Neural progenitor cell (in vitro differentiated cells): ENCODE results near the gene IGSF3. TPM values are rescaled to one million over a fixed set of nuclear protein-coding genes. Genes with fewer than 3 reads are reported as not detected.

Source experiments
- DNase-seq: peaks from one replicate; pipeline ENCODE4 v3.0.0-alpha.2; 2016; ENCODE audit warnings: low spot score
- H2AFZ ChIP-seq: fragments of 200-600 bp; sonication (generic); replicated peaks from 2 replicates; pipeline ENCODE4 v1.6.1; 2016; ENCODE audit warnings: antibody characterized with exemption
- H3F3A ChIP-seq: fragments of 200-600 bp; sonication (generic); 2 replicates; pipeline ENCODE4 v1.6.1; 2016; ENCODE audit warnings: antibody characterized with exemption, low read depth
- H3K27ac ChIP-seq: fragments of 200-600 bp; sonication (generic); 2 replicates; pipeline ENCODE4 v1.5.1; 2016; ENCODE audit warnings: mild to moderate bottlenecking
- H3K27me3 ChIP-seq: fragments of 200-600 bp; sonication (generic); 2 replicates; pipeline ENCODE4 v1.6.1; 2016; ENCODE audit warnings: mild to moderate bottlenecking, moderate library complexity
- H3K36me3 ChIP-seq: fragments of 200-600 bp; sonication (generic); 2 replicates; pipeline ENCODE4 v1.5.1; 2016
- H3K4me1 ChIP-seq: fragments of 200-600 bp; sonication (generic); 2 replicates; pipeline ENCODE4 v1.6.1; 2016; ENCODE audit warnings: mixed run types
- H3K4me2 ChIP-seq: fragments of 200-600 bp; sonication (generic); 2 replicates; pipeline ENCODE4 v1.6.1; 2016
- H3K4me3 ChIP-seq: fragments of 200-600 bp; sonication (generic); 2 replicates; pipeline ENCODE4 v1.5.1; 2016
- H3K79me2 ChIP-seq: fragments of 200-600 bp; sonication (generic); 2 replicates; pipeline ENCODE4 v1.6.1; 2016; ENCODE audit warnings: low read depth
- H3K9ac ChIP-seq: fragments of 200-600 bp; sonication (generic); 2 replicates; pipeline ENCODE4 v1.6.1; 2016
- H3K9me3 ChIP-seq: fragments of 200-600 bp; sonication (generic); 2 replicates; pipeline ENCODE4 v1.5.1; 2016; ENCODE audit warnings: low read depth
- H4K20me1 ChIP-seq: fragments of 200-600 bp; sonication (generic); 2 replicates; pipeline ENCODE4 v1.6.1; 2016; ENCODE audit warnings: low read depth
- H3K27ac Mint-ChIP-seq: 3 replicates; pipeline ENCODE4 v1.8.0; 2021; ENCODE audit warnings: mixed read lengths
- H3K27me3 Mint-ChIP-seq: 2 replicates; pipeline ENCODE4 v1.8.0; 2022; ENCODE audit warnings: low read depth, mild to moderate bottlenecking, inconsistent platforms, moderate library complexity, mixed read lengths; ENCODE audit not compliant: insufficient read depth
- H3K36me3 Mint-ChIP-seq: 3 replicates; pipeline ENCODE4 v1.8.0; 2021; ENCODE audit warnings: mixed read lengths
- H3K4me1 Mint-ChIP-seq: 3 replicates; pipeline ENCODE4 v1.8.0; 2021; ENCODE audit warnings: mixed read lengths
- H3K4me3 Mint-ChIP-seq: 3 replicates; pipeline ENCODE4 v1.8.0; 2021; ENCODE audit warnings: mild to moderate bottlenecking, moderate library complexity, mixed read lengths
- H3K9me3 Mint-ChIP-seq: 3 replicates; pipeline ENCODE4 v1.8.0; 2020; ENCODE audit warnings: mixed read lengths
- EZH2 ChIP-seq: fragments of 200-600 bp; sonication (generic); IDR thresholded peaks from 2 replicates; pipeline ENCODE4 v1.6.1; 2017; ENCODE audit warnings: antibody characterized with exemption, mild to moderate bottlenecking, moderate library complexity
- EZH2phosphoT487 ChIP-seq: fragments of 200-600 bp; sonication (generic); IDR thresholded peaks from 2 replicates; pipeline ENCODE4 v1.6.1; 2017; ENCODE audit warnings: antibody characterized with exemption
- total RNA-seq: library from RNA; depleted of rRNA; stranded (reverse); fragments of >200 nt; gene quantifications from 2 replicates; pipeline ENCODE4 v1.2.3, GENCODE V29; 2015; ENCODE audit warnings: low replicate concordance
- TF ChIP-seq, protein P1 (sequence below): fragments of 200-600 bp; sonication (generic); IDR thresholded peaks from 2 replicates; pipeline ENCODE4 v1.5.1; 2017; ENCODE audit warnings: antibody characterized with exemption, mild to moderate bottlenecking

Gene IGSF3
- total RNA-seq: 24.0 and 33.7 TPM in 2 replicates

- peak within 1 kb of the TSS; percentile 79 for H3K4me2 ChIP-seq
- H3K4me1 ChIP-seq: peaks cover 37% of the 10 kb centered on the region
- peaks cover 25% of the 10 kb centered on the region for H3K79me2 ChIP-seq
- no peak within 1 kb of the TSS for H3K27ac ChIP-seq
- H3F3A ChIP-seq: peaks cover 10% of the 10 kb centered on the region
- Mint-ChIP-seq H3K4me1 (peaks cover 18% of the 10 kb centered on the region), H3K4me3 (peak within 1 kb of the TSS; percentile 91), H3K9me3 (no peaks in the 10 kb centered on the region), H3K27me3 (peaks cover 14% of the 10 kb centered on the region), H3K27ac (no peak within 1 kb of the TSS), H3K36me3 (peaks cover 9% of the 10 kb centered on the region)
- no peak within 1 kb of the TSS for H3K9ac ChIP-seq
- peak; percentile 93 for DNase-seq
- H3K27me3 ChIP-seq: peaks cover 13% of the 10 kb centered on the region
- TF ChIP-seq EZH2: no peak
- TF ChIP-seq, protein P1, sequence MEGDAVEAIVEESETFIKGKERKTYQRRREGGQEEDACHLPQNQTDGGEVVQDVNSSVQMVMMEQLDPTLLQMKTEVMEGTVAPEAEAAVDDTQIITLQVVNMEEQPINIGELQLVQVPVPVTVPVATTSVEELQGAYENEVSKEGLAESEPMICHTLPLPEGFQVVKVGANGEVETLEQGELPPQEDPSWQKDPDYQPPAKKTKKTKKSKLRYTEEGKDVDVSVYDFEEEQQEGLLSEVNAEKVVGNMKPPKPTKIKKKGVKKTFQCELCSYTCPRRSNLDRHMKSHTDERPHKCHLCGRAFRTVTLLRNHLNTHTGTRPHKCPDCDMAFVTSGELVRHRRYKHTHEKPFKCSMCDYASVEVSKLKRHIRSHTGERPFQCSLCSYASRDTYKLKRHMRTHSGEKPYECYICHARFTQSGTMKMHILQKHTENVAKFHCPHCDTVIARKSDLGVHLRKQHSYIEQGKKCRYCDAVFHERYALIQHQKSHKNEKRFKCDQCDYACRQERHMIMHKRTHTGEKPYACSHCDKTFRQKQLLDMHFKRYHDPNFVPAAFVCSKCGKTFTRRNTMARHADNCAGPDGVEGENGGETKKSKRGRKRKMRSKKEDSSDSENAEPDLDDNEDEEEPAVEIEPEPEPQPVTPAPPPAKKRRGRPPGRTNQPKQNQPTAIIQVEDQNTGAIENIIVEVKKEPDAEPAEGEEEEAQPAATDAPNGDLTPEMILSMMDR: no peak
- no peak for TF ChIP-seq EZH2phosphoT487
- H3K36me3 ChIP-seq: no peaks in the 10 kb centered on the region
- H2AFZ ChIP-seq: peak within 1 kb of the TSS; percentile 97
- no peaks in the 10 kb centered on the region for H3K9me3 ChIP-seq
- peaks cover 19% of the 10 kb centered on the region for H4K20me1 ChIP-seq
- H3K4me3 ChIP-seq: peak within 1 kb of the TSS; percentile 91
Observed at GRCh38 chr1:116667575-116668105, at the start of gene IGSF3. TSS of gene IGSF3 (minus strand) at chr1:116667733. CDS start at chr1:116666326, 1,407 bp downstream.

DNA sequence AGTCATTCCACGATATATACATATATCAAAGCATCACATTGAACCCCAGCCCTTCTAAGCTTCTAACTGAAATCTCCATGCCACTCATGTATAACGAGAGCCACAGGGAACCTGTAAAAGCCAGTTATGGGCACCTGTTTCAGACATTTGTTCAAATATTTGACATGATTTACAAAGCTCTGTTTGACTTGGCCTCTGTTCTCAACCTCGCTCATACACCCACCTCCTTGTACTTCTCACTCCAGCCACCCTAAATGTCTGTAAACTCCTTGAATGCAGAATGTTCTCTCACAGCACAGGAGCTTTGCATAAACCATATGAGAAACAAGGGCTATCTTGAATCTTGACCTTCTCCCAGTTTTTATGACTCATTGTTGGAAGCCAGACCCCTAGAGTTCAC is 49.8 kb upstream of the IGSF3 start:
- no peaks in the 10 kb centered on the region for H3K27me3 Mint-ChIP-seq
- no peaks in the 10 kb centered on the region for H3K36me3 Mint-ChIP-seq
- no peak for DNase-seq
- Histone ChIP-seq H3K9ac (no peak overlapping the region), H3K4me3 (no peak overlapping the region), H2AFZ (no peak overlapping the region), H3K27me3 (no peaks in the 10 kb centered on the region), H3K4me2 (no peak overlapping the region), H3K9me3 (no peaks in the 10 kb centered on the region), H3K27ac (no peak overlapping the region), H4K20me1 (no peaks in the 10 kb centered on the region), H3F3A (no peaks in the 10 kb centered on the region), H3K4me1 (peaks cover 6% of the 10 kb centered on the region), H3K79me2 (no peaks in the 10 kb centered on the region), H3K36me3 (no peaks in the 10 kb centered on the region)
- H3K4me3 Mint-ChIP-seq: no peak overlapping the region
- H3K9me3 Mint-ChIP-seq: peaks cover 8% of the 10 kb centered on the region
- no peak overlapping the region for H3K27ac Mint-ChIP-seq
- no peak for TF ChIP-seq EZH2
- TF ChIP-seq EZH2phosphoT487: no peak
- TF ChIP-seq, protein P1: no peak
- peaks cover 4% of the 10 kb centered on the region for H3K4me1 Mint-ChIP-seq

GRCh38 chr1:116716391-116716790 is 48.9 kb upstream of the IGSF3 start:
- Mint-ChIP-seq H3K4me3 (no peak overlapping the region), H3K9me3 (peaks cover 8% of the 10 kb centered on the region)

More at GRCh38 chr1:116716391-116716790, 48.9 kb upstream of the IGSF3 start:
- Histone ChIP-seq H3K4me2 (no peak overlapping the region), H2AFZ (no peak overlapping the region), H3K79me2 (no peaks in the 10 kb centered on the region), H3K27ac (no peak overlapping the region), H3K4me1 (peaks cover 15% of the 10 kb centered on the region), H3K27me3 (no peaks in the 10 kb centered on the region), H3K36me3 (no peaks in the 10 kb centered on the region), H3F3A (no peaks in the 10 kb centered on the region), H3K4me3 (no peak overlapping the region), H4K20me1 (no peaks in the 10 kb centered on the region), H3K9ac (no peak overlapping the region), H3K9me3 (no peaks in the 10 kb centered on the region)
- Mint-ChIP-seq H3K36me3 (no peaks in the 10 kb centered on the region), H3K27ac (no peak overlapping the region), H3K27me3 (no peaks in the 10 kb centered on the region), H3K4me1 (peaks cover 9% of the 10 kb centered on the region)
- DNase-seq: no peak
- TF ChIP-seq EZH2phosphoT487 (no peak), EZH2 (no peak)
- TF ChIP-seq, protein P1: no peak
